Upper lobe of left lung (tissue), 6 donors: ENCODE results near the gene CYP2R1. TPM values are rescaled to one million over a fixed set of nuclear protein-coding genes. Genes with fewer than 3 reads are reported as not detected.

ENCODE experiments used
- ATAC-seq, 2 donors: fragments of 200-7000 bp; cut with Tn5 transposase; one replicate each; pipeline ENCODE4 v1.9.1; 2022; ENCODE audit warnings: mild to moderate bottlenecking in 2 of 2, moderate library complexity in 2 of 2; ENCODE audit not compliant: low FRiP score in 2 of 2
- DNase-seq, 2 donors: peaks; one replicate each; pipeline ENCODE4 v3.0.0-alpha.2; 2019 to 2020
- H3K27ac ChIP-seq, 4 donors: fragments of 200-600 bp; sonication (generic); one replicate each; pipeline ENCODE4 v1.5.1; 2016 to 2019
- H3K27me3 ChIP-seq, 4 donors: fragments of 200-600 bp; sonication (generic); one replicate each; pipeline ENCODE4 v1.5.1; 2017 to 2019
- H3K36me3 ChIP-seq, 4 donors: fragments of 200-600 bp; sonication (generic); one replicate each; pipeline ENCODE4 v1.5.1; 2016 to 2019
- H3K4me1 ChIP-seq, 4 donors: fragments of 200-600 bp; sonication (generic); one replicate each; pipeline ENCODE4 v1.5.1; 2018 to 2019
- H3K4me3 ChIP-seq, 4 donors: fragments of 200-600 bp; sonication (generic); one replicate each; pipeline ENCODE4 v1.5.1; 2017 to 2019; ENCODE audit warnings: mild to moderate bottlenecking in 2 of 4, moderate library complexity in 1 of 4
- H3K9me3 ChIP-seq, 4 donors: fragments of 200-600 bp; sonication (generic); one replicate each; pipeline ENCODE4 v1.5.1; 2018 to 2019
- CTCF ChIP-seq, 6 experiments: fragments of 450-650 bp in 4 of 6; fragments of 200-600 bp in 2 of 6; sonication (generic) in 2 of 6; IDR thresholded peaks; one replicate each; pipeline ENCODE4 v1.5.1; 2016 to 2019; ENCODE audit warnings: antibody characterized with exemption in 6 of 6
- EP300 ChIP-seq, 4 donors: sonication (generic); formaldehyde crosslinking; IDR thresholded peaks; one replicate each; pipeline ENCODE4 v1.5.1; 2017; ENCODE audit warnings: antibody characterized with exemption in 4 of 4, control low read depth in 2 of 4
- POLR2A ChIP-seq, 4 donors: fragments of 450-650 bp; IDR thresholded peaks; one replicate each; pipeline ENCODE4 v1.5.1; 2016 to 2017; ENCODE audit warnings: antibody characterized with exemption in 4 of 4, mild to moderate bottlenecking in 2 of 4
- POLR2AphosphoS5 ChIP-seq, 2 donors: sonication (generic); formaldehyde crosslinking; IDR thresholded peaks; one replicate each; pipeline ENCODE4 v1.5.1; 2017; ENCODE audit warnings: antibody characterized with exemption in 2 of 2
- small RNA-seq, 4 donors: library from RNA; depleted of rRNA; stranded (forward); fragments of <200 nt; gene quantifications; one replicate each; pipeline ENCODE3, GENCODE V24; 2016
- total RNA-seq, 6 donors: library from RNA; depleted of rRNA in 4 of 6; stranded (reverse); fragments of >200 nt in 4 of 6; gene quantifications; one replicate each; pipeline versions ENCODE4 v1.1.0 to v1.2.1, GENCODE V29; 2016 to 2021
- donor health status: DM: no; HTN: no; CAD: no; lungs with moderate emphysema.
- donor health status: DM: no; HTN: yes; CAD: no; lungs with severe emphysema.

CYP2R1 gene
- total RNA-seq, 6 donors from 2014 or later, result 11.5 to 49.2 (median 16.5) TPM

- H3K4me3 ChIP-seq, result no peak overlapping the region
Observed at GRCh38 chr11:14835496-14836492, 56.2 kb downstream of the CYP2R1 start.

More at GRCh38 chr11:14835496-14836492, 56.2 kb downstream of the CYP2R1 start:
- Histone ChIP-seq H3K9me3 (no peaks in the 10 kb centered on the region), H3K4me1 (no peaks in the 10 kb centered on the region), H3K27ac (no peak overlapping the region), H3K27me3 (no peaks in the 10 kb centered on the region), H3K36me3 (no peaks in the 10 kb centered on the region)
- no peak for TF ChIP-seq CTCF (IDR thresholded peaks at IDR 0.05)
- no peak for TF ChIP-seq EP300 (IDR thresholded peaks at IDR 0.05)
- no peak for TF ChIP-seq POLR2AphosphoS5 (IDR thresholded peaks at IDR 0.05)
- TF ChIP-seq POLR2A (IDR thresholded peaks at IDR 0.05), result no peak
- DNase-seq, result no peak
- ATAC-seq, result no peak

Small RNA genes within 50 kb of the gene (small RNA-seq; reads per million reads assigned to genes)
- gene CALCP, result 0 reads per million in 4 donors

Other genes with a start within 250 kb of the CYP2R1 start
- gene PDE3B, start 248.4 kb downstream of the CYP2R1 start, total RNA-seq, result 10 to 100 TPM; 19.3 to 62.7 (median 25.2) TPM
- gene CALCA, start 80.1 kb upstream of the CYP2R1 start, total RNA-seq, result 1 to 10 TPM in 1 of 6 donors, under 1 TPM in 1, not detected in 4; 0.61 to 1.4 TPM
- gene CALCB, start 181.4 kb upstream of the CYP2R1 start, total RNA-seq, result 1 to 10 TPM in 1 of 6 donors, not detected in 5; 1.0 TPM
- gene INSC, start 222.7 kb upstream of the CYP2R1 start, total RNA-seq, result 1 to 10 TPM in 2 of 6 donors, under 1 TPM in 1, not detected in 3; 0.14 to 1.7 (median 1.0) TPM